Measurements from ENCODE around the gene SSH3. TPM values are rescaled to one million over a fixed set of nuclear protein-coding genes. Genes with fewer than 3 reads are reported as not detected.

SSH3 gene
- polyA plus RNA-seq, 1 donor from 2014 or later: 0.89 TPM

GRCh38 chr11:67269401-67270255 lies 33.7 kb upstream of the SSH3 start (continued):
- TF ChIP-seq, protein P1, sequence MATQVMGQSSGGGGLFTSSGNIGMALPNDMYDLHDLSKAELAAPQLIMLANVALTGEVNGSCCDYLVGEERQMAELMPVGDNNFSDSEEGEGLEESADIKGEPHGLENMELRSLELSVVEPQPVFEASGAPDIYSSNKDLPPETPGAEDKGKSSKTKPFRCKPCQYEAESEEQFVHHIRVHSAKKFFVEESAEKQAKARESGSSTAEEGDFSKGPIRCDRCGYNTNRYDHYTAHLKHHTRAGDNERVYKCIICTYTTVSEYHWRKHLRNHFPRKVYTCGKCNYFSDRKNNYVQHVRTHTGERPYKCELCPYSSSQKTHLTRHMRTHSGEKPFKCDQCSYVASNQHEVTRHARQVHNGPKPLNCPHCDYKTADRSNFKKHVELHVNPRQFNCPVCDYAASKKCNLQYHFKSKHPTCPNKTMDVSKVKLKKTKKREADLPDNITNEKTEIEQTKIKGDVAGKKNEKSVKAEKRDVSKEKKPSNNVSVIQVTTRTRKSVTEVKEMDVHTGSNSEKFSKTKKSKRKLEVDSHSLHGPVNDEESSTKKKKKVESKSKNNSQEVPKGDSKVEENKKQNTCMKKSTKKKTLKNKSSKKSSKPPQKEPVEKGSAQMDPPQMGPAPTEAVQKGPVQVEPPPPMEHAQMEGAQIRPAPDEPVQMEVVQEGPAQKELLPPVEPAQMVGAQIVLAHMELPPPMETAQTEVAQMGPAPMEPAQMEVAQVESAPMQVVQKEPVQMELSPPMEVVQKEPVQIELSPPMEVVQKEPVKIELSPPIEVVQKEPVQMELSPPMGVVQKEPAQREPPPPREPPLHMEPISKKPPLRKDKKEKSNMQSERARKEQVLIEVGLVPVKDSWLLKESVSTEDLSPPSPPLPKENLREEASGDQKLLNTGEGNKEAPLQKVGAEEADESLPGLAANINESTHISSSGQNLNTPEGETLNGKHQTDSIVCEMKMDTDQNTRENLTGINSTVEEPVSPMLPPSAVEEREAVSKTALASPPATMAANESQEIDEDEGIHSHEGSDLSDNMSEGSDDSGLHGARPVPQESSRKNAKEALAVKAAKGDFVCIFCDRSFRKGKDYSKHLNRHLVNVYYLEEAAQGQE (IDR thresholded peaks at IDR 0.05; ENCODE audit: borderline replicate concordance): no peak
- no peak for TF ChIP-seq POLR2AphosphoS5 (IDR thresholded peaks at IDR 0.05)

GRCh38 chr11:67270256-67271204 lies 32.8 kb upstream of the SSH3 start:
- H3K27me3 ChIP-seq (ENCODE audit: insufficient read depth, low read depth, low read length): no peaks in the 10 kb centered on the region
- no peaks in the 10 kb centered on the region for H3F3A ChIP-seq (ENCODE audit: insufficient read depth, low read length, poor library complexity, severe bottlenecking)
- peak overlapping the region; percentile 70 for H3K27ac ChIP-seq (ENCODE audit: low read length)
- no peak overlapping the region for H2AFZ ChIP-seq (ENCODE audit: low read depth, low read length)
- H3K4me3 ChIP-seq (ENCODE audit: low read length): peak overlapping the region; percentile 93
- H4K20me1 ChIP-seq (ENCODE audit: insufficient read depth): no peaks in the 10 kb centered on the region
- H3K9me2 ChIP-seq (ENCODE audit: insufficient read depth, low read length): no peaks in the 10 kb centered on the region
- TF ChIP-seq, protein P1 (IDR thresholded peaks at IDR 0.05; ENCODE audit: borderline replicate concordance): peak; percentile 88
- no peak for TF ChIP-seq EP300 (conservative IDR thresholded peaks at IDR 0.05; ENCODE audit: poor library complexity, severe bottlenecking)
- peaks cover 52% of the 10 kb centered on the region for H3K79me2 ChIP-seq (replicated peaks; ENCODE audit: insufficient read depth, low read length)
- no peaks in the 10 kb centered on the region for H3K36me3 ChIP-seq (ENCODE audit: insufficient read depth, low read length)
- H3K9me3 ChIP-seq (ENCODE audit: low read length): no peaks in the 10 kb centered on the region
- peak overlapping the region; percentile 51 for H3K9ac ChIP-seq (ENCODE audit: low read length)
- peak overlapping the region; percentile 41 for H3K4me2 ChIP-seq (ENCODE audit: low read length)

DNA sequence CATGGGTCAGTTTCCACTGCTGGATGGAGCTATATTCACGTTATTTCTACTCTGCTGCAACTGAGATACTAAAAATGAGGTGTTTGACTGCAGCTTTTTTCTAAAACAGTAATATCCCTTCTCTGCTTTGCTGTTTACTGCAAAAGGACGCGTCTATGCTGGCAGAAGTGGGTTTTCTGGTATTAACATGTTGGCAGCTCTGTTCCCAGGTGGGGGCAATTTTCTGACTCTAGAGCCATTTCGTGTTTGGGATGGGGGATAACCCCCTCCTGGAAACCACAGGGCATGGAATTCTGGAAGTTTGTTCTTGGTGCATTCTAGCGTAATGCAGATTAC lies 32.2 kb upstream of the SSH3 start:
- Histone ChIP-seq H3F3A (ENCODE audit: insufficient read depth, low read length, poor library complexity, severe bottlenecking) (no peaks in the 10 kb centered on the region), H3K9me3 (ENCODE audit: low read length) (no peaks in the 10 kb centered on the region), H3K27ac (ENCODE audit: low read length) (peak overlapping the region; percentile 70), H3K9ac (ENCODE audit: low read length) (peak overlapping the region; percentile 51), H2AFZ (ENCODE audit: low read depth, low read length) (no peak overlapping the region), H3K79me2 (replicated peaks; ENCODE audit: insufficient read depth, low read length) (peaks cover 46% of the 10 kb centered on the region), H3K4me2 (ENCODE audit: low read length) (peak overlapping the region; percentile 28), H3K4me3 (ENCODE audit: low read length) (peak overlapping the region; percentile 93), H3K9me2 (ENCODE audit: insufficient read depth, low read length) (no peaks in the 10 kb centered on the region), H3K27me3 (ENCODE audit: insufficient read depth, low read depth, low read length) (no peaks in the 10 kb centered on the region), H3K36me3 (ENCODE audit: insufficient read depth, low read length) (no peaks in the 10 kb centered on the region), H4K20me1 (ENCODE audit: insufficient read depth) (no peaks in the 10 kb centered on the region)
- TF ChIP-seq RAD21 (conservative IDR thresholded peaks at IDR 0.05) (no peak), CTCF (IDR thresholded peaks at IDR 0.05; ENCODE audit: poor library complexity, severe bottlenecking) (no peak), MXI1 (conservative IDR thresholded peaks at IDR 0.05; ENCODE audit: poor library complexity, severe bottlenecking) (no peak), EZH2 (IDR thresholded peaks at IDR 0.05; ENCODE audit: borderline replicate concordance, insufficient read depth, low read length, poor library complexity, severe bottlenecking) (no peak), POLR2AphosphoS5 (IDR thresholded peaks at IDR 0.05) (no peak), TAF1 (IDR thresholded peaks at IDR 0.05; ENCODE audit: low read depth) (no peak), SMC3 (conservative IDR thresholded peaks at IDR 0.05; ENCODE audit: poor library complexity) (no peak)
- TF ChIP-seq, protein P1 (IDR thresholded peaks at IDR 0.05; ENCODE audit: borderline replicate concordance): no peak

All from neural cell (in vitro differentiated cells).